NT2/D1 (cell line): ENCODE results near the gene ABI3.

ENCODE experiments used
- SUZ12 ChIP-seq: IDR thresholded peaks from 2 replicates; pipeline ENCODE4 v1.6.1; 2011; ENCODE audit not compliant: insufficient read length, insufficient read depth; ENCODE audit errors: extremely low read depth
- YY1 ChIP-seq: IDR thresholded peaks from 2 replicates; pipeline ENCODE4 v1.6.1; 2011; ENCODE audit not compliant: insufficient read length, insufficient read depth

DNA sequence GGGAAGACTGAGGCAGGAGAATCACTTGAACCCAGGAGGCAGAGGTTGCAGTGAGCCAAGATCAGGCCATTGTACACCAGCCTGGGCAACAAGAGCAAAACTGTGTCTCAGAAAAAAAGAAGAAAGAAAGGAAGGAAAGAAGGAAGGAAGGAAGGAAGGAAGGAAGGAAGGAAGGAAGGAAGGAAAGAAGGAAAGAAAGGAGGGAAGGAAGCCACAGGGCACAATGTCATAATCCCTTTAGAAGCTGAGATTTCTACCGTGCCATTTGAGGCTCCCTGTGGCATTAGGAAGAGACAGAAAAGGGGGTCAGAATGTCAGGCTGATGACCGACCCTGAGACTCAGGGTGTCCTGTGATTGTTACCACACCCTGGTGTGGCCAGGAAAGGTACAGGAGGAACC is 6.7 kb upstream of the ABI3 start:
- TF ChIP-seq YY1 (no peak), SUZ12 (no peak)
